ENCODE data around the gene ETFA.

Gene ETFA

DNA sequence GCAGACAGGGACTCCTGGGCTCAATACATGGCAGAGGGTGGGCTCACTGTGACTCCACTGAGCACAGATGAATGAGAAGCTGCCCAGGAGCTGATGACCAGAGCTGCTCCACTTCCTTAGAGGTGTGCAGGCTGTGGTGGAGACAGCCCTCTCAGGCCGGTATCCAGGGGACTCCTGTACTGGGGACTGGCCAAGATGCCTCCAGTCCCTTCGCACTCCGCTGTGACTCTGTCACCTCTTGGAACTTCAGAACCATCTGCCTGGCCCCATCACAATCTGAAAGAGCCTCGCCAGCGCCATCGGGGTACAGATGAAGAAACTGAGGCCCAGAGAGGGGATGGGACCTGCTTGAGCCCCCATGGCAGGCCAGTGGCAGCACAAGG is 111.2 kb downstream of the ETFA start:
- no peak for DNase-seq
- TF ChIP-seq POLR2A (IDR thresholded peaks at IDR 0.05; ENCODE audit: low read length) (no peak), GATA1 (IDR thresholded peaks at IDR 0.05; ENCODE audit: low read depth, low read length) (no peak)

DNA sequence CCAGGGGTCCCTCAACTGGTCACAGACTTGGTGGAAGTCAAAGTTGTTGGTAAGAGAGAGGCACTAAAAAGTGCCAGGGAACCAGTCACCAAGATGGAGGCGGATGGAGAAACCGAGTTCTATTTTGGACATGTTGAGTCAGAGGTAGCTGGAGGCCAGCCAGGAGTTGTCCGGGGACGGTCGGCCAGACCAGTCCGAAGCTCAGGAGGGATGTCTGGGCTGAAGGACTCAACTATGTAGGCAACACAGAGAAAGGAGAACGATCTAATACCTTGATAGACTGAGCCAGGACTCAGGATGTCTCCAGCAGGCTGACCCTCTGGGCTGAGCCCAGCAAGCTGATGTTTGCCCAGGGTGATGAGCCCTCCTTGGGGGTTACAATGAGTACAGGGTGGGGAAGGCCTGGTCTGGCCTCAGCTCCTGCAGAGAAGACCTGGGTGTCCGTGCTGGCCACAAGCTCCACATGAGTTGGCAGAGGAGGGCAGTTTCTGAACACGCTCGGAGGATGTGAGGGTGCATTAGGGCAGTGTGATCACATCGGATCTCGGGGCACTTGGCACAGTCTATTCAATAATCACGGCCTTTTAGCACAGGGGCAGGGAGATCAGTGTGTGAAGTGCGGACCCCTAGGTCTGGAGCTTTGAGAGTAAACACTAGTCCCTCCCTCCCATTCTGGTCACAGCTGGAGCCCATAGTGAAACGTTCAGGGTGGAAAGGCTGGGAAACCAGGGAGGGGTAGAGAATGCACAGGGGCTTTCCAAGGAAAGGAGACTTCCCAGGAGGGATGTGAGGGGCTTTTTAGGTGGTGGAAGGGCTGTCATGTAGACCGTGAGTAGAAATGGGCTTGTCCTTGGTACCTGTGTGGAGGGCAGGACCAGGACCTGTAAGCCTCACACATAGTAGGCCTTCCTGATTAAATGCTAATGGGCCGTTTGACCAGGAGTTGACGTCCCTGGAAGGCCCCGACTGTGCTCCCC is 111.9 kb downstream of the ETFA start:
- DNase-seq, result no peak

DNA sequence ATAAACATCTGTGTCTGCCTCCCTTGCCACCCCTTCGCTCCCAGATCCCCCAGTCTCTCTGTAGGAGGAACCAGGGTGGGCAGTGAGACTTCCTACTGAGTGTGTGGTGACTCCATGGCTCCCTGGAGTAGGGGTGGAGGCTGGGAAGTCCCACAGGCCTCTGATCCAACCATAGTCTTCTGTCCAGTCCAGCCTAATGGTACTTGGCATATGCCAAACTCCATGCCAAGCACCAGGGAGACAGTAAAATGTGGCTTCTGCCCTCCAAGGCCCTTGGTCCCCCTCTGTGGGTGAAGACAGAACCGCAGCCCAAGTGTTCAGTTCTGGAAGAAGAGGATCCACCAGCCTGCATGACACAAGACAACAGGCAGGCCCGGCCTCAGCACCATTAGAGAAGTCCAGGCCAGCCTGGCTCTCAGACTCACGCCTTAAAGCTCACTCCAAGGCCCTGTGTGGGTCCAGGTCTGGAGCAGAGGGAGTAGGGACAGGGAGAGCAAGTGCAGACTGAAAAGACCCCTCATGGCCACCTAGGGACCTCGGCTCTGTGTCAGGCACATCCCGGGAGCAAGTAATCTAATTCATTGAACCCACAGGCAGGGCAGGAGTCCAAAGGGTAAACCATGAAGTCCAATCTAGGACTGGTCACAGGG is 112.7 kb downstream of the ETFA start:
- DNase-seq, result no peak
- TF ChIP-seq GATA1 (IDR thresholded peaks at IDR 0.05; ENCODE audit: low read depth, low read length), result no peak
- no peak for TF ChIP-seq POLR2A (IDR thresholded peaks at IDR 0.05; ENCODE audit: low read length)

More for the DNA sequence above, 111.9 kb downstream of the ETFA start:
- no peak for TF ChIP-seq GATA1 (IDR thresholded peaks at IDR 0.05; ENCODE audit: low read depth, low read length)
- no peak for TF ChIP-seq POLR2A (IDR thresholded peaks at IDR 0.05; ENCODE audit: low read length)

DNA sequence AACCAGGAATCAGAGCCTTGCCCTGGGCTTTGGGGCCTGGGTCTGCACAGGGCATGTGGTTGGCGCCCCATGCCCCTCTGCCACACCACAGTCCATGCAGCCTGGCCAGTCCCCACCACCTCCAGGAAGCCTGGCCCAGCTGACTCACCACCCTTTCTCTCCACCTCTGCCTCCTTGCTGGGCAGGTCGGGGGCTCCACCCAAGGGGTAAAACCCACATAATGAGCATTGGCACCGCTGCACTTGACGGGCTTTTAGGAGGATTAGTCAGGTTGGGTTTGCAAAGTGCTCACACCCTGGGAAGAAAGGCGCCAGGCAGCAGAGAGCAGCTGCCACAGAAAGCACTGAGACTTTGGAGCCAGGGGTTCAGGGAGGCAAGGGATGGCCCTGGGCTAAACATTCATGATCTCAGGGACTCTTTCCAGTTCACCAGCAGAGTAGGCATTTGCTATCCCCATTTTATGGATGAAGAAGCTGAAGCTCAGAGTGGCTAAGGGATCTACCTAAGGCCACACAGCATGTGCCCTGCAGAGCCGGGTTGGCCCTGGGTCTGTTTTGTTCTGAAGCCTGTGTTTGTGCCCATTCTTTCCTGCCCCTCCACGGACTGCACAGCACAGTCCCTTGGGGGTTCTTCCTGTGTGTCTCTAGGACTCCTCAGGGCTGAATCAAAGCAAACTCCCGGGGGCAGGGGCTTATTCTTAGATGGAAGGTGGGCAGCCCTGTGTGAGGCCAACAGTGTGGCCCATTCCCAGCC is 113.4 kb downstream of the ETFA start:
- no peak for DNase-seq
- no peak for TF ChIP-seq GATA1 (IDR thresholded peaks at IDR 0.05; ENCODE audit: low read depth, low read length)
- no peak for TF ChIP-seq POLR2A (IDR thresholded peaks at IDR 0.05; ENCODE audit: low read length)

DNA sequence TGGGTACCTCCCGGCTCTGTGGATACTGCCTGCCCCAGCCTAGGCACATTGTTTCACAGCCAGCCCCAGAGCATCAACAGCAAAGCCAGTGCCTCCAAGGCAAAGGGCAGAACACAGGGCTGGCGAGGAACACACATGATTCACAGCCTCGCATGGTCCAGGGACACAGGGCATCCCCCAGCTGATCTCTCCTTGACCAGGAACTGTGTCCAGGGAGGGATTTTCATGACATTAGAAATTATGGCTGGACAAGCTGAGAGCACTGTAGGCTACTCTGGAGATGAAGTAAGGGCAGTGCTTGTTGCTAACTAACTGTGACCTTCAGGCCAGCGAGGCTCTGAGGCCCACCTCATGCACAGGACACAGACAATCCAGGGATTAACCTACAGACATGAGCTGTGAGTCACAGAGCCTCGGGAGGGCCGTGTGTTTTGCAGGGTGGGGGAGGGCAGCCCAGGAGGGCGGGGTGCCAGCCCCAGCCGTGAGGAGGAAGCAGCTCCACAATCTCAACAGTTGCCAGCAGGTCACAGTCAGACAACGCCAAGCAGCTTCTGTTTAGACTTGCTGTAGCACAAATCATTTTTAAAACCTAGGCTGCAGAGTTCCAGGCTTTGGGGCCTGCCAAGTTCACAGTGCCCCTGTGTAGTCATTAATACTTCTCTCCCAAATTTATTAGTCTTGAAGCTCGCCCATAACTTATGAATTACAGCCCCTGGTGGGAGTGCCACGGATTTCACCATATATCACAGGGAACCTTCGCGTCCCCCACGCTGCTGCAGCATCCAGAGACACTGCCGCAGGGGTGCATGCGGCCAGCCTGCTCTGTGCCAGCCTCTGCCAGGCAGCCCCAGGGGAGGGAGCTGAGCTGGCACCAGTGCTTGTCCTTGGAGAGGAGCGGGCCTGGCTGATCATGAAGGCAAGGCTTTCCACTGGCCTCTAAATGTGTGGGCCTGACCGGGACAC is 114.7 kb downstream of the ETFA start:
- DNase-seq, result peak; percentile 18 to 22
- TF ChIP-seq GATA1 (IDR thresholded peaks at IDR 0.05; ENCODE audit: low read depth, low read length) (no peak), POLR2A (IDR thresholded peaks at IDR 0.05; ENCODE audit: low read length) (no peak)

DNA sequence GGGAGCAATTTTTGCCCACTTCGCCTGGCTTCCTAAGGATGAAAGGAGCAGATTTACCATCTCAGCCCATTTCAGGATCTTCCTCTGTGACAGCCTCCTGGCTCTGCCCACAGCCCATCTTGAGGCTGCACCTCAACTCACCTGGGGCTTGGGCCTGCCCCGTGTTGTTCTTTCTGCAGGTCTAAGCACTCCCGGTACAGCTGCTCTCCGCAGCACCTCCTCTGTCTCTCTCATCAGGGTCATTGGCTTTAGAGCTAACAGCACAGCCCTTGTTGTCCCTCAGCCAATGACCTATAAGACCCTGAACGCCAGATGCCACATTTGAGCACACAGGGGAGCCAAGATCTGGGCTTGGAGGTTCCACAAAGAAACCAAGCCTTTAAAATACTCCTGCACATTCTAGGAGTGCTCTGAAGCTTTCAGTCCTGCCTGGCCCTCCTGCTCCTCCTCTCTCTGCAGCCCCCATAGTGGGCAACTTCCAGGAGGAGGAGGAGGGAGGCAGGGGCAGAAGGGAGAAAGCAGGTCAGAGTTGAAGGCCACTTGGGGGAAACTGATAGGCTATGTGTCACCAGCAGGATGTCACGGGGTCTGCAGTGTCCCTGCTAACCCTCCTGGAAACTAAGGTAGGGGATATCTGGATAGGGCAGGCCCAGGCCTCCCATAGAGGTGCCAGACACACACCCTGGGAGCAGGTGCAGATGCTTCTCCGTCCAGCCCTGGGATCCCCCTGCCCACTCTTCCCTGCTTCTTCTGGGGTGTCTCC is 115.6 kb downstream of the ETFA start:
- no peak for DNase-seq
- TF ChIP-seq GATA1 (IDR thresholded peaks at IDR 0.05; ENCODE audit: low read depth, low read length), result no peak
- TF ChIP-seq POLR2A (IDR thresholded peaks at IDR 0.05; ENCODE audit: low read length), result no peak

DNA sequence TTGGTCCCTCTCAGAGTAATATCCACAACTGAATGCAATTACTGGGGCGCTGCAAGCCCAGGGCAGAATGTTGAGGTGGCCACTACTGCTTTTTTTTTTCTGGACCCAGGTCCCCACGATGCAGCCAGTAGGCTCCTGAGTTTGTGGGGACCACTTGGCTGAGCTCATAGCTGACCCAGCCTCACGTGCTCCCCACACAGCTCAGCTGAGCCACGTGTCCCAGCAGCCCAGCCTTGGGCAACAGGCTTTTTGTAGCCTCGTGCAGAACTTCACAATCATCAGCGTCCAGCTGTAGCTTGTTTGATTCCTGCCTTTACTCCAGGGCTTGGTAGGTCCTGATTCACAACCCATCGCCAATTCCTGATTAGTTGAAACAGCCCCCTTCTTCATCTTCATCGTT is 117.3 kb downstream of the ETFA start:
- TF ChIP-seq POLR2A (IDR thresholded peaks at IDR 0.05; ENCODE audit: low read length), result no peak
- TF ChIP-seq GATA1 (IDR thresholded peaks at IDR 0.05; ENCODE audit: low read depth, low read length), result no peak
- DNase-seq, result no peak

DNA sequence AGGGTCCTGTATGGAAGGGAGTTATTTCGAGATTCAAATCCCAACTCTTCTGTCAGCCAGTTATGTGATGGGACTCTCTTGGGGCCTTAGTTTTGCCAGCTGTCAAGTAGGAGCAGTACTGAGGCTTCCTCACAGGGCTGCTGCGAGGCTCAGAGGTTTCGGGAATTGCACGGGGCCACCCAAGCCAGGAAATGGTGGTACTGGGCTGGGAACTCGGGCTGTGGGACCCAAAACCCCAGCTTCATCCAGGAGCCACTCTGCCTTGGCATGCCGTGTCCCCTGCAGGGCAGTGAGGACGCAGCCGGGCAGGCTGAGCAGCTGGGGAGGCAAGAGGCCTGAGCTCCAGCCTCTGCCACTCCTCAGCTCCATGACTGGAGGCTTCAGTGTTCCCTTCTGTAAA is 118.6 kb downstream of the ETFA start:
- no peak for TF ChIP-seq GATA1 (IDR thresholded peaks at IDR 0.05; ENCODE audit: low read depth, low read length)
- TF ChIP-seq POLR2A (IDR thresholded peaks at IDR 0.05; ENCODE audit: low read length), result no peak

DNA sequence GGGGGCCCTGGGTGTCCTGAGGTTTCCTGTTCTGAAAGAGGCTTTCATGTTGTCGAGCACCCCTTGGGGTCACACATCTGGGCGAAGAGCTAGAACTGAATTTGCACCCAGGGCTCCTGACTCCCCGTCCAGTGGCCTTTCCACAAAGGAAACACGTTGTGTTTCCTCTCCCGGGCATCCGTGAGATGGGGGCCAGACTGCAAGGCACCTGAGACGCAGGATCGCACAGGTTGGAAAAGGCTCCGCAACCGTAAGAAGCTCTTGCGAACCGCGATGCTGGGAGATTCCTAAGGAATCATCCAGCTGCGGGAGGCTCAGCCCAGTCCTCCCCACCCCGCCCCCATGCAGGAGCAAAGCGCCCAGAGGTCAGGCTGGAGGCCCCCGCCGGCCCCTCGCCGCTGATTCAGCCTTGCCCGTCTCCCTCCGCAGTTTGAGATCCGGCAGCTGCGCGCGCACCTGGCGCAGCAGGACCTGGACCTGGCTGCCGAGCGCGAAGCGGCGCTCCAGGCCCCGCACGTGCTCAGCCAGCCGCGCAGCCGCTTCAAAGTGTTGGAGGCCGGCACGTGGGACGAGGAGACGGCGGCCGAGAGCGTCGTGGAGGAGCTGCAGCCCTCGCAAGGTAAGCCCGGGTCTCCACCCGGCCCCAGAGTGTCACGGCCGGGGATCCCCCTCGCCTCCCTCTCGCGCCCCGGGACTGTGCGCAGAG is 119.6 kb downstream of the ETFA start:
- TF ChIP-seq GATA1 (IDR thresholded peaks at IDR 0.05; ENCODE audit: low read depth, low read length) (no peak), POLR2A (IDR thresholded peaks at IDR 0.05; ENCODE audit: low read length) (no peak)
- DNase-seq, result no peak

More for the DNA sequence above, 118.6 kb downstream of the ETFA start:
- DNase-seq, result no peak

DNA sequence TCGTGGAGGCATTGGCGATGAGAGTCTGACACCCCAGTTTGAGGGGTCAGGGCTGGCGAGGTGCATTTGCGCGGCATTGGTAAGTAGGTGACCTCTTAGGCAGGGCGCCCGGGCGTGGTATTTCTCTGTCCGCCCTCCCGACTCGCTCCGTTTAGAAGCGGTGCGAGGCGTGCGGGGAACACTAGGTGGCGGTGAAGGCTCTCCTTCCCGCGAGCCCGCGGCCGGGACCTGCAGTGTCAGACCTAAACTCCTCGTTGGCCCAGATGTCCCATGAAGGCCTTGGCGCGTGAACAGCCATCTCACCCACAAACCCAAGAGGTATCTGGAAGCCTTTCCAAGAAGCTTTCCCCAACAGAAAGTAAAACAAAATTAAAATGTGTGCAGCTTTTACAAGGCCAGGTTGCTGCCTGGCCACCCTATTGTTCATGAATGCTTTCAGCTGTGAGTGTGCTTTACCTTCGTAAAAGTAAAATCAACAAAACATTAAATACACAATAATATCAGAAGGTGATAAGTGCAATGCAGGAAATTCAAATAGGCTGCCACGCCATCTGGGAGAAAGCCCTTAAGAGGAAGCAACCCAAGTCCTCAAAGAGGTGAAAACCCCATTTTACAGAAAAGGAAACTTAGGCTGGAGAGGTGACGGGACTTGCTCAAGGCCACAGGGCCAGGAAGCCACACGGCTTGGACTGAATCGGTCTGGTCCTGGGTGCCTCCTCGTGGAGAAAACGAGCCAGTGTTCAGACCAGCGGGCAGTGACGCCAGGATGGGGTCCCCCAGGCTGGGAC is 120.3 kb downstream of the ETFA start:
- peak; percentile 67 to 78 for DNase-seq
- TF ChIP-seq POLR2A (IDR thresholded peaks at IDR 0.05; ENCODE audit: low read length), result no peak
- TF ChIP-seq GATA1 (IDR thresholded peaks at IDR 0.05; ENCODE audit: low read depth, low read length), result no peak

DNA sequence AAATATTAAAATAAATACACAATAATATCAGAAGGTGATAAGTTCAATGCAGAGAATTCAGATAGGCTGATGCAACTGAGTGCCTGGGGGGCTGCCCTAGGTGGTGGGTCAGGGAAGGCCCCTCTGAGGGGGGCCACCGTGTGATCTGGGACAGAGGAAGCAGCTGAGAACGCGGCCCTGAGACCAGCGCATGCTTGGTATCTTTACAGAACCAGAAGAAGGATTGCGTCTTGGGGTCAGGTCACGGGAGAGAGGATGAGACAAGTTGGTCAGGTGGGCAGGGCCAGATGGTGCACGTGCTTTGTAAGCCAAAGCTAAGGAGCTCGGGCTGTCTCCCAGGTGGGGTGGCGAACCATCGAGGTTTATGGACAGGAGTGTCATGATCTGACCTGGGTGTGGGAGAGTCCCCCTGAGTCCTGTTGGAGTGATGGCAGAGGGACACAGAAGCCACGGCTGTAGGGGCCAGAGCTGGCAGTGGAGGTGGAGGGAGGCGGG is 121.2 kb downstream of the ETFA start:
- no peak for DNase-seq
- TF ChIP-seq POLR2A (IDR thresholded peaks at IDR 0.05; ENCODE audit: low read length), result no peak

Measured in erythroblast (primary cell).